ENCODE measurements around the gene AMY2A. TPM values are rescaled to one million over a fixed set of nuclear protein-coding genes. Genes with fewer than 3 reads are reported as not detected.
"Not testable (repeated sequence)": the region's sequence is repeated elsewhere in the genome, so short reads cannot be mapped to it uniquely, and the experiment has no call there.

Gene AMY2A
- total and polyA plus RNA-seq, 2 experiments from 2014 or later, result not detected

DNA sequence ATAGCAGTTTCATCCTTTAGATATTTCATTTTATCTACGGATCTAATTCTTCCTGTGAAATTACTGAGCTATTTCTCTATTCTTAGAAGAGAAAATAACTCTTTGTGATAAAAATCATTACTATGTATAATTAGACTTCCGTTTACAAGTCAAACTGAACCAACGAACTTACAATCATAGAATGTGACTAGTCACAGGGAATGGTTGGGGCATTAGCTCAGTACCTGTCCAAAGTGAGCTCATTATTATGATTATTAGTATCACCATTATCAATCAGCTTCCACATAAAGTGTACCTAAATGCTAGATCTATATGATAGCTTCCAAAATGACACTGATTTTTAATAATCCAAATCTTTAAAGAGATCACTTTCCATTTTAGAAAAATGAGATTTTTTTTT, 33.3 kb upstream of the AMY2A start (continued):
- no peak for TF ChIP-seq CREB1 (CRISPR knock-in tag; IDR thresholded peaks at IDR 0.05; ENCODE audit: low read depth)
- TF ChIP-seq STAT1 (IDR thresholded peaks at IDR 0.05; ENCODE audit: unreplicated experiment), result no peak

DNA sequence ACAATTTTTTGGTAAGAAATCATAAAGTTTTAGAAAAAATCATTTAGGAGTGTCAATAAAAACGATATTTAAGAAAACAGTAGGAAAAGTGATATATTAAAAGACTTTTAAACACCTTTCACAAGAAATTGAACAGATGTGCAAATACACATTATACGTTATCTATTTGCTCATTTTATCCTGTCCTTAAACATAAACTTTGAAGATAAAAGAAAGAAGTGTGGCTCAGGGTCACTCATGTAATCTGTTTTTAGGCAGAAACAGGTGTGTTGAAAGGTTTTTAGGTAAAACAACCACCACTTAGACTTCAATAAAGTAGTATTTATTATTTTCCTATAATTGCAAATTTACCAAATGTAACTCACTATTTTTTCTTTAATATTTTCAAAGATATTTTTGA, 32.7 kb upstream of the AMY2A start:
- H4K20me1 ChIP-seq (replicated peaks; ENCODE audit: insufficient read depth), result no peaks in the 10 kb centered on the region
- H3K9me2 ChIP-seq (ENCODE audit: insufficient read depth), result no peaks in the 10 kb centered on the region; the same call in 1 of the 2 replicates
- Mint-ChIP-seq H3K36me3 (ENCODE audit: low read depth) (peaks cover 14% of the 10 kb centered on the region), H3K27ac (no peak overlapping the region), H3K27me3 (ENCODE audit: insufficient read depth, low read depth, poor library complexity) (peaks cover 3% of the 10 kb centered on the region), H3K4me3 (no peak overlapping the region), H3K4me1 (no peaks in the 10 kb centered on the region), H3K9me3 (peaks cover 27% of the 10 kb centered on the region)
- no peak overlapping the region for H3K27ac ChIP-seq (ENCODE audit: low read depth)
- 0 out of 2 replicates have a peak, but pooled peaks cover 4% of the 10 kb centered on the region for H3K36me3 ChIP-seq (ENCODE audit: insufficient read depth)
- no peak overlapping the region for H3K4me3 ChIP-seq
- TF ChIP-seq ZNF331 (CRISPR knock-in tag; IDR thresholded peaks at IDR 0.05; ENCODE audit: low read depth) (no peak), POLR2AphosphoS5 (IDR thresholded peaks at IDR 0.05; ENCODE audit: low read depth) (no peak), CREB1 (CRISPR knock-in tag; IDR thresholded peaks at IDR 0.05; ENCODE audit: low read depth) (no peak), JUNB (IDR thresholded peaks at IDR 0.05; ENCODE audit: unreplicated experiment) (no peak), ZNF114 (CRISPR knock-in tag; IDR thresholded peaks at IDR 0.05) (no peak), EZH2 (IDR thresholded peaks at IDR 0.05; ENCODE audit: low read depth, unreplicated experiment) (no peak)
- TF ChIP-seq, protein P1, sequence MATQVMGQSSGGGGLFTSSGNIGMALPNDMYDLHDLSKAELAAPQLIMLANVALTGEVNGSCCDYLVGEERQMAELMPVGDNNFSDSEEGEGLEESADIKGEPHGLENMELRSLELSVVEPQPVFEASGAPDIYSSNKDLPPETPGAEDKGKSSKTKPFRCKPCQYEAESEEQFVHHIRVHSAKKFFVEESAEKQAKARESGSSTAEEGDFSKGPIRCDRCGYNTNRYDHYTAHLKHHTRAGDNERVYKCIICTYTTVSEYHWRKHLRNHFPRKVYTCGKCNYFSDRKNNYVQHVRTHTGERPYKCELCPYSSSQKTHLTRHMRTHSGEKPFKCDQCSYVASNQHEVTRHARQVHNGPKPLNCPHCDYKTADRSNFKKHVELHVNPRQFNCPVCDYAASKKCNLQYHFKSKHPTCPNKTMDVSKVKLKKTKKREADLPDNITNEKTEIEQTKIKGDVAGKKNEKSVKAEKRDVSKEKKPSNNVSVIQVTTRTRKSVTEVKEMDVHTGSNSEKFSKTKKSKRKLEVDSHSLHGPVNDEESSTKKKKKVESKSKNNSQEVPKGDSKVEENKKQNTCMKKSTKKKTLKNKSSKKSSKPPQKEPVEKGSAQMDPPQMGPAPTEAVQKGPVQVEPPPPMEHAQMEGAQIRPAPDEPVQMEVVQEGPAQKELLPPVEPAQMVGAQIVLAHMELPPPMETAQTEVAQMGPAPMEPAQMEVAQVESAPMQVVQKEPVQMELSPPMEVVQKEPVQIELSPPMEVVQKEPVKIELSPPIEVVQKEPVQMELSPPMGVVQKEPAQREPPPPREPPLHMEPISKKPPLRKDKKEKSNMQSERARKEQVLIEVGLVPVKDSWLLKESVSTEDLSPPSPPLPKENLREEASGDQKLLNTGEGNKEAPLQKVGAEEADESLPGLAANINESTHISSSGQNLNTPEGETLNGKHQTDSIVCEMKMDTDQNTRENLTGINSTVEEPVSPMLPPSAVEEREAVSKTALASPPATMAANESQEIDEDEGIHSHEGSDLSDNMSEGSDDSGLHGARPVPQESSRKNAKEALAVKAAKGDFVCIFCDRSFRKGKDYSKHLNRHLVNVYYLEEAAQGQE (IDR thresholded peaks at IDR 0.05; ENCODE audit: unreplicated experiment), result no peak
- TF ChIP-seq, protein P2, sequence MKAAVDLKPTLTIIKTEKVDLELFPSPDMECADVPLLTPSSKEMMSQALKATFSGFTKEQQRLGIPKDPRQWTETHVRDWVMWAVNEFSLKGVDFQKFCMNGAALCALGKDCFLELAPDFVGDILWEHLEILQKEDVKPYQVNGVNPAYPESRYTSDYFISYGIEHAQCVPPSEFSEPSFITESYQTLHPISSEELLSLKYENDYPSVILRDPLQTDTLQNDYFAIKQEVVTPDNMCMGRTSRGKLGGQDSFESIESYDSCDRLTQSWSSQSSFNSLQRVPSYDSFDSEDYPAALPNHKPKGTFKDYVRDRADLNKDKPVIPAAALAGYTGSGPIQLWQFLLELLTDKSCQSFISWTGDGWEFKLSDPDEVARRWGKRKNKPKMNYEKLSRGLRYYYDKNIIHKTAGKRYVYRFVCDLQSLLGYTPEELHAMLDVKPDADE (IDR thresholded peaks at IDR 0.05), result no peak
- TF ChIP-seq, protein P3, sequence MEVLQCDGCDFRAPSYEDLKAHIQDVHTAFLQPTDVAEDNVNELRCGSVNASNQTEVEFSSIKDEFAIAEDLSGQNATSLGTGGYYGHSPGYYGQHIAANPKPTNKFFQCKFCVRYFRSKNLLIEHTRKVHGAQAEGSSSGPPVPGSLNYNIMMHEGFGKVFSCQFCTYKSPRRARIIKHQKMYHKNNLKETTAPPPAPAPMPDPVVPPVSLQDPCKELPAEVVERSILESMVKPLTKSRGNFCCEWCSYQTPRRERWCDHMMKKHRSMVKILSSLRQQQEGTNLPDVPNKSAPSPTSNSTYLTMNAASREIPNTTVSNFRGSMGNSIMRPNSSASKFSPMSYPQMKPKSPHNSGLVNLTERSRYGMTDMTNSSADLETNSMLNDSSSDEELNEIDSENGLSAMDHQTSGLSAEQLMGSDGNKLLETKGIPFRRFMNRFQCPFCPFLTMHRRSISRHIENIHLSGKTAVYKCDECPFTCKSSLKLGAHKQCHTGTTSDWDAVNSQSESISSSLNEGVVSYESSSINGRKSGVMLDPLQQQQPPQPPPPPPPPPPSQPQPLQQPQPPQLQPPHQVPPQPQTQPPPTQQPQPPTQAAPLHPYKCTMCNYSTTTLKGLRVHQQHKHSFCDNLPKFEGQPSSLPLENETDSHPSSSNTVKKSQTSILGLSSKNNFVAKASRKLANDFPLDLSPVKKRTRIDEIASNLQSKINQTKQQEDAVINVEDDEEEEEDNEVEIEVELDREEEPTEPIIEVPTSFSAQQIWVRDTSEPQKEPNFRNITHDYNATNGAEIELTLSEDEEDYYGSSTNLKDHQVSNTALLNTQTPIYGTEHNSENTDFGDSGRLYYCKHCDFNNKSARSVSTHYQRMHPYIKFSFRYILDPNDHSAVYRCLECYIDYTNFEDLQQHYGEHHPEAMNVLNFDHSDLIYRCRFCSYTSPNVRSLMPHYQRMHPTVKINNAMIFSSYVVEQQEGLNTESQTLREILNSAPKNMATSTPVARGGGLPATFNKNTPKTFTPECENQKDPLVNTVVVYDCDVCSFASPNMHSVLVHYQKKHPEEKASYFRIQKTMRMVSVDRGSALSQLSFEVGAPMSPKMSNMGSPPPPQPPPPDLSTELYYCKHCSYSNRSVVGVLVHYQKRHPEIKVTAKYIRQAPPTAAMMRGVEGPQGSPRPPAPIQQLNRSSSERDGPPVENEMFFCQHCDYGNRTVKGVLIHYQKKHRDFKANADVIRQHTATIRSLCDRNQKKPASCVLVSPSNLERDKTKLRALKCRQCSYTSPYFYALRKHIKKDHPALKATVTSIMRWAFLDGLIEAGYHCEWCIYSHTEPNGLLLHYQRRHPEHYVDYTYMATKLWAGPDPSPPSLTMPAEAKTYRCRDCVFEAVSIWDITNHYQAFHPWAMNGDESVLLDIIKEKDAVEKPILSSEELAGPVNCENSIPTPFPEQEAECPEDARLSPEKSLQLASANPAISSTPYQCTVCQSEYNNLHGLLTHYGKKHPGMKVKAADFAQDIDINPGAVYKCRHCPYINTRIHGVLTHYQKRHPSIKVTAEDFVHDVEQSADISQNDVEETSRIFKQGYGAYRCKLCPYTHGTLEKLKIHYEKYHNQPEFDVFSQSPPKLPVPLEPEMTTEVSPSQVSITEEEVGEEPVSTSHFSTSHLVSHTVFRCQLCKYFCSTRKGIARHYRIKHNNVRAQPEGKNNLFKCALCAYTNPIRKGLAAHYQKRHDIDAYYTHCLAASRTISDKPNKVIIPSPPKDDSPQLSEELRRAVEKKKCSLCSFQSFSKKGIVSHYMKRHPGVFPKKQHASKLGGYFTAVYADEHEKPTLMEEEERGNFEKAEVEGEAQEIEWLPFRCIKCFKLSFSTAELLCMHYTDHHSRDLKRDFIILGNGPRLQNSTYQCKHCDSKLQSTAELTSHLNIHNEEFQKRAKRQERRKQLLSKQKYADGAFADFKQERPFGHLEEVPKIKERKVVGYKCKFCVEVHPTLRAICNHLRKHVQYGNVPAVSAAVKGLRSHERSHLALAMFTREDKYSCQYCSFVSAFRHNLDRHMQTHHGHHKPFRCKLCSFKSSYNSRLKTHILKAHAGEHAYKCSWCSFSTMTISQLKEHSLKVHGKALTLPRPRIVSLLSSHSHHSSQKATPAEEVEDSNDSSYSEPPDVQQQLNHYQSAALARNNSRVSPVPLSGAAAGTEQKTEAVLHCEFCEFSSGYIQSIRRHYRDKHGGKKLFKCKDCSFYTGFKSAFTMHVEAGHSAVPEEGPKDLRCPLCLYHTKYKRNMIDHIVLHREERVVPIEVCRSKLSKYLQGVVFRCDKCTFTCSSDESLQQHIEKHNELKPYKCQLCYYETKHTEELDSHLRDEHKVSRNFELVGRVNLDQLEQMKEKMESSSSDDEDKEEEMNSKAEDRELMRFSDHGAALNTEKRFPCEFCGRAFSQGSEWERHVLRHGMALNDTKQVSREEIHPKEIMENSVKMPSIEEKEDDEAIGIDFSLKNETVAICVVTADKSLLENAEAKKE (CRISPR knock-in tag; IDR thresholded peaks at IDR 0.05), result no peak
- no peaks in the 10 kb centered on the region for H3K79me2 ChIP-seq (replicated peaks; ENCODE audit: insufficient read depth)
- H3K27me3 ChIP-seq (ENCODE audit: insufficient read depth), result no peaks in the 10 kb centered on the region
- H3K4me1 ChIP-seq (ENCODE audit: insufficient read depth), result no peaks in the 10 kb centered on the region
- H2AFZ ChIP-seq, result no peak overlapping the region
- ATAC-seq, result no peak
- H3F3A ChIP-seq (replicated peaks; ENCODE audit: low read depth), result no peaks in the 10 kb centered on the region
- no peak overlapping the region for H3K4me2 ChIP-seq
- no peak for DNase-seq (ENCODE audit: low spot score)

DNA sequence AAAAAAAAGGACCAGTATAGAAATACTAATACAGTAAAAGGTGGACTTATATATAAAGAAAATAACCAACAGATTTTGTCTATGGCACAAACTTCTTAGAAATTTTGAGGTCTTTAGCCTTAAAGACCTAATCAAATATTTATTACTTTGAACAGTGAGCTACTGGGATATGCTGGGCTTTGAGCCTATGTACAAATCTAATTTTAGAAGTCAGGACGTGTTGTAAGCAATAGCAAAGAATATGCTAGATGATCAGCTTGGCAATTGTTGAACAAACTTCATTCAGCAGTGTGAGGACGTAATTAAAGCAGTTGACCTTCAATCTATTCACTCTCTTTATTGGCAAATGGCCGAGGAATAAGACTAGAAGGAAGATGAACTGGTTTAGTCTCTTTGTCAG, 14.5 kb upstream of the AMY2A start:
- H3K9me2 ChIP-seq (ENCODE audit: insufficient read depth); H3K27me3 ChIP-seq (ENCODE audit: insufficient read depth); H3K27ac Mint-ChIP-seq: not testable (repeated sequence)

More for the DNA sequence above, 14.5 kb upstream of the AMY2A start:
- H3K4me2 ChIP-seq; H3K4me1 ChIP-seq (ENCODE audit: insufficient read depth); H3K79me2 ChIP-seq (replicated peaks; ENCODE audit: insufficient read depth); H3K27ac ChIP-seq (ENCODE audit: low read depth); H3K4me1 Mint-ChIP-seq; H4K20me1 ChIP-seq (replicated peaks; ENCODE audit: insufficient read depth); H3K36me3 Mint-ChIP-seq (ENCODE audit: low read depth); H3K9me3 Mint-ChIP-seq; H3F3A ChIP-seq (replicated peaks; ENCODE audit: low read depth); H3K4me3 Mint-ChIP-seq; H3K27me3 Mint-ChIP-seq (ENCODE audit: insufficient read depth, low read depth, poor library complexity); H2AFZ ChIP-seq; ATAC-seq; H3K36me3 ChIP-seq (ENCODE audit: insufficient read depth); H3K4me3 ChIP-seq; DNase-seq (ENCODE audit: low spot score): not testable (repeated sequence)
